ENCODE results near the gene ATCAY. TPM values are rescaled to one million over a fixed set of nuclear protein-coding genes. Genes with fewer than 3 reads are reported as not detected.

Gene ATCAY
- total RNA-seq, 1 experiment from 2014 or later = not detected

DNA sequence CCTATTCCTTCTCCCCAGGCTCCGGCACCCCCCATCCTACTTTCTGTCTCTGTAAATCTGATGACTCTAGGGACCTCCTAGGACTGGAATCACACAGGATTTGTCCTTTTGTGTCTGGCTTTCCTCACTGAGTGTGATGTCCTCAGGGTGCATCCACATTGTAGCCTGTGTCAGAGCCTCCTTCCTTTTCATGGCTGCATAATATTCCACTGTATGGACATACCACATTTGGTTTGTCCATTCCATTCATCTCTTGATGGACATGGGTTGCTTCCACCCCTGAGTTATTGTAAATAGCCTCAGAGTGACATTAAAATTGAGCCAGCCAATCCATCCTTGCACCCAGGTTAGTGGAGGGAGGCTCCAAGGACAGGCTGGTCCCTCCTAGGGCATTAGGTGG, 29.6 kb downstream of the ATCAY start:
- no peak overlapping the region for H3K4me3 Mint-ChIP-seq (ENCODE audit: unreplicated experiment)
- no TSS peak for BruUV-seq (replicated peaks)
- CTCF ChIA-PET = no interaction called here
- peaks cover 5% of the 10 kb centered on the region for H3K36me3 Mint-ChIP-seq (ENCODE audit: insufficient read depth, unreplicated experiment)
- peaks cover 15% of the 10 kb centered on the region for H3K27me3 Mint-ChIP-seq (ENCODE audit: insufficient read depth, unreplicated experiment)
- intact Hi-C loops (cut with micrococcal nuclease) = no loop called here
- H3K27ac Mint-ChIP-seq (ENCODE audit: low read depth, unreplicated experiment) = no peak overlapping the region
- no peaks in the 10 kb centered on the region for H3K4me1 Mint-ChIP-seq (ENCODE audit: insufficient read depth, unreplicated experiment)
- no peaks in the 10 kb centered on the region for H3K9me3 Mint-ChIP-seq (ENCODE audit: unreplicated experiment)
- no peak for DNase-seq (ENCODE audit: unreplicated experiment)
- TF ChIP-seq, protein P1, sequence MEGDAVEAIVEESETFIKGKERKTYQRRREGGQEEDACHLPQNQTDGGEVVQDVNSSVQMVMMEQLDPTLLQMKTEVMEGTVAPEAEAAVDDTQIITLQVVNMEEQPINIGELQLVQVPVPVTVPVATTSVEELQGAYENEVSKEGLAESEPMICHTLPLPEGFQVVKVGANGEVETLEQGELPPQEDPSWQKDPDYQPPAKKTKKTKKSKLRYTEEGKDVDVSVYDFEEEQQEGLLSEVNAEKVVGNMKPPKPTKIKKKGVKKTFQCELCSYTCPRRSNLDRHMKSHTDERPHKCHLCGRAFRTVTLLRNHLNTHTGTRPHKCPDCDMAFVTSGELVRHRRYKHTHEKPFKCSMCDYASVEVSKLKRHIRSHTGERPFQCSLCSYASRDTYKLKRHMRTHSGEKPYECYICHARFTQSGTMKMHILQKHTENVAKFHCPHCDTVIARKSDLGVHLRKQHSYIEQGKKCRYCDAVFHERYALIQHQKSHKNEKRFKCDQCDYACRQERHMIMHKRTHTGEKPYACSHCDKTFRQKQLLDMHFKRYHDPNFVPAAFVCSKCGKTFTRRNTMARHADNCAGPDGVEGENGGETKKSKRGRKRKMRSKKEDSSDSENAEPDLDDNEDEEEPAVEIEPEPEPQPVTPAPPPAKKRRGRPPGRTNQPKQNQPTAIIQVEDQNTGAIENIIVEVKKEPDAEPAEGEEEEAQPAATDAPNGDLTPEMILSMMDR (IDR thresholded peaks at IDR 0.05; ENCODE audit: unreplicated experiment) = no peak
- POLR2A ChIA-PET = no interaction called here

DNA sequence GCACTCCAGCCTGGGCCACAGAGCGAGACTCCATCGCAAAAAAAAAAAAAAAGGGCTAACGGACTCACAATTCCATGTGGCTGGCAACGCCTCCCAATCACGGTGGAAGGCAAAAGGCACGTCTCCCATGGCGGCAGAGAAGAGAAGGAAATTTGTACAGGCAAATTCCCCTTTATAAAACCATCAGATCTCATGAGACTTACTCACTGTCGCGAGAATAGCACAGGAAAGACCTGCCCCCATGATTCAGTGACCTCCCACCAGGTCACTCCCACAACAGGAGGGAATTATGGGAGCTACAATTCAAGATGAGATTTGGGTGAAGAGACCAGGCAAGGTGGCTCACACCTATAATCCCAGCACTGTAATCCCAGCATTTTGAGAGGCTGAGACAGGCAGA, 33.7 kb downstream of the ATCAY start:
- no peaks in the 10 kb centered on the region for H3K4me1 Mint-ChIP-seq (ENCODE audit: insufficient read depth, unreplicated experiment)
- TF ChIP-seq, protein P1 (IDR thresholded peaks at IDR 0.05; ENCODE audit: unreplicated experiment) = no peak
- no peaks in the 10 kb centered on the region for H3K27me3 Mint-ChIP-seq (ENCODE audit: insufficient read depth, unreplicated experiment)
- H3K4me3 Mint-ChIP-seq (ENCODE audit: unreplicated experiment) = no peak overlapping the region
- intact Hi-C loops (cut with micrococcal nuclease) = no loop called here
- ChIA-PET POLR2A (no interaction called here), CTCF (no interaction called here)
- BruUV-seq (replicated peaks) = no TSS peak
- no peaks in the 10 kb centered on the region for H3K9me3 Mint-ChIP-seq (ENCODE audit: unreplicated experiment)
- H3K36me3 Mint-ChIP-seq (ENCODE audit: insufficient read depth, unreplicated experiment) = no peaks in the 10 kb centered on the region
- no peak for DNase-seq (ENCODE audit: unreplicated experiment)
- H3K27ac Mint-ChIP-seq (ENCODE audit: low read depth, unreplicated experiment) = no peak overlapping the region

DNA sequence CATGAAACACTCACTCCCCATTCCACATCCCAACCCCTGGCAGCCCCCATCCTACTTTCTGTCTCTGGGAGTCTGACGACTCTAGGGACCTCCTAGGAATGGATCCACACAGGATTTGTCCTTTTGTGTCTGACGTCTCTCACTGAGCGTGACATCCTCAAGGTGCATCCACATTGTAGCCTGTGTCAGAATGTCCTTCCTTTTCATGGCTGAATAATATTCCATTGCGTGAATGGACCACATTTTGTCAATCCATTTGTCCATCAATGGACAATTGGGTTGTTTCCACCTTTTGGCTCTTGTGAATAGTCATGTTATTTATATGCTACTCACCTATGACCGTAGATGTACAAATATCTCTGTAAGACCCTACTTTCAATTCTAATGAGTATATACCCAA, 35.5 kb downstream of the ATCAY start:
- H3K9me3 Mint-ChIP-seq (ENCODE audit: unreplicated experiment) = no peaks in the 10 kb centered on the region
- no TSS peak for BruUV-seq (replicated peaks)
- intact Hi-C loops (cut with micrococcal nuclease) = no loop called here
- TF ChIP-seq, protein P1 (IDR thresholded peaks at IDR 0.05; ENCODE audit: unreplicated experiment) = no peak
- no peak overlapping the region for H3K4me3 Mint-ChIP-seq (ENCODE audit: unreplicated experiment)
- no peaks in the 10 kb centered on the region for H3K4me1 Mint-ChIP-seq (ENCODE audit: insufficient read depth, unreplicated experiment)
- H3K27me3 Mint-ChIP-seq (ENCODE audit: insufficient read depth, unreplicated experiment) = no peaks in the 10 kb centered on the region
- no peaks in the 10 kb centered on the region for H3K36me3 Mint-ChIP-seq (ENCODE audit: insufficient read depth, unreplicated experiment)
- ChIA-PET POLR2A (no interaction called here), CTCF (no interaction called here)
- DNase-seq (ENCODE audit: unreplicated experiment) = no peak
- no peak overlapping the region for H3K27ac Mint-ChIP-seq (ENCODE audit: low read depth, unreplicated experiment)

DNA sequence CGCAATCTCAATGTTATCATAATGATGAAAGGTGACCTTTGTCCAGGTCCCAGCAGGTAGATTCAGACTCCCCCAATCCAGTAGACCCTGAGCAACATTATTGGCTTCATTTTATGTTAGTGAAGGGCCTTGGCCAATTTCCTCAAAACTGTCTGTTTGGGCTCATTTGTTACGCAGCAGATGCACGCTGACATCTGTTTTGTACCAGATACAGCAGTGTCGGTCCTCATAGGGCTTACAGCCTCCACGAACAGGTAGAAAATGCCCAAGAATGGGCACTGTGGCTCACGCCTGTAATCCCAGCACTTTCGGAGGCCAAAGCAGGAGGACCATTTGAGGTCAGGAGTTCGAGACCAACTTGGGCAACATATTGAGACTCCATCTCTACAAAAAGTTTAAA, 39.3 kb downstream of the ATCAY start:
- Mint-ChIP-seq H3K4me1 (ENCODE audit: insufficient read depth, unreplicated experiment) (no peaks in the 10 kb centered on the region), H3K9me3 (ENCODE audit: unreplicated experiment) (peaks cover 21% of the 10 kb centered on the region), H3K36me3 (ENCODE audit: insufficient read depth, unreplicated experiment) (peaks cover 7% of the 10 kb centered on the region), H3K27me3 (ENCODE audit: insufficient read depth, unreplicated experiment) (peaks cover 16% of the 10 kb centered on the region), H3K27ac (ENCODE audit: low read depth, unreplicated experiment) (no peak overlapping the region), H3K4me3 (ENCODE audit: unreplicated experiment) (no peak overlapping the region)
- POLR2A ChIA-PET = no interaction called here
- intact Hi-C loops (cut with micrococcal nuclease) = no loop called here
- DNase-seq (ENCODE audit: unreplicated experiment) = no peak
- BruUV-seq (replicated peaks) = no TSS peak
- CTCF ChIA-PET = no interaction called here
- TF ChIP-seq, protein P1 (IDR thresholded peaks at IDR 0.05; ENCODE audit: unreplicated experiment) = no peak
